CD14-positive monocyte (primary cell): ENCODE measurements around the gene GRIN1. TPM values are rescaled to one million over a fixed set of nuclear protein-coding genes. Genes with fewer than 3 reads are reported as not detected.

Experiments
- DNase-seq, 3 donors: peaks; one replicate each; pipeline ENCODE4 v3.0.0-alpha.2; 2011 to 2022
- H2AFZ ChIP-seq: 2 replicates; pipeline ENCODE4 v1.6.0; 2012; ENCODE audit warnings: mild to moderate bottlenecking, low read depth, low read length, inconsistent platforms; ENCODE audit not compliant: insufficient read depth, poor library complexity, severe bottlenecking
- H3K27ac ChIP-seq, 2 donors: 1 replicate in 1 of 2; 2 replicates in 1 of 2; pipeline ENCODE4 v1.5.1; 2012 to 2013; ENCODE audit warnings: low read length in 2 of 2, control low read depth in 1 of 2, inconsistent platforms in 1 of 2, low read depth in 1 of 2, mild to moderate bottlenecking in 1 of 2
- H3K27me3 ChIP-seq, 2 donors: one replicate each; pipeline versions ENCODE4 v1.6.0 to v1.6.1; 2011 to 2013; ENCODE audit warnings: low read length in 2 of 2; ENCODE audit not compliant: control insufficient read depth in 2 of 2, insufficient read depth in 2 of 2
- H3K36me3 ChIP-seq, 2 donors: replicated peaks in 1 of 2; 1 replicate in 1 of 2; 2 replicates in 1 of 2; pipeline versions ENCODE4 v1.5.1 to v1.6.1; 2012 to 2013; ENCODE audit warnings: low read length in 2 of 2, control low read depth in 1 of 2, inconsistent platforms in 1 of 2, mild to moderate bottlenecking in 1 of 2; ENCODE audit not compliant: insufficient read depth in 2 of 2, control insufficient read depth in 1 of 2
- H3K4me1 ChIP-seq, 2 donors: 1 replicate in 1 of 2; 2 replicates in 1 of 2; pipeline versions ENCODE4 v1.5.1 to v1.6.1; 2012 to 2013; ENCODE audit warnings: low read length in 2 of 2, control low read depth in 1 of 2, inconsistent platforms in 1 of 2, mild to moderate bottlenecking in 1 of 2, moderate library complexity in 1 of 2; ENCODE audit not compliant: insufficient read depth in 2 of 2, control insufficient read depth in 1 of 2
- H3K4me2 ChIP-seq: replicated peaks from 2 replicates; pipeline ENCODE3; 2012; ENCODE audit warnings: low read length, moderate library complexity, mild to moderate bottlenecking; ENCODE audit not compliant: poor library complexity, severe bottlenecking; ENCODE audit errors: extremely low read depth
- H3K4me3 ChIP-seq, 3 experiments: fragments of 200-600 bp in 1 of 3; sonication (generic) in 1 of 3; replicated peaks in 1 of 3; 1 replicate in 2 of 3; 2 replicates in 1 of 3; pipeline ENCODE4 v1.5.1; 2011 to 2013; ENCODE audit warnings: low read length in 3 of 3, mild to moderate bottlenecking in 3 of 3, control low read depth in 2 of 3, low read depth in 2 of 3, inconsistent platforms in 1 of 3, moderate library complexity in 1 of 3
- H3K79me2 ChIP-seq: 2 replicates; pipeline ENCODE4 v1.6.0; 2012; ENCODE audit warnings: mild to moderate bottlenecking, control low read depth, inconsistent platforms, low read length, moderate library complexity; ENCODE audit not compliant: insufficient read depth
- H3K9ac ChIP-seq: 2 replicates; pipeline ENCODE4 v1.6.0; 2017; ENCODE audit warnings: low read length, mild to moderate bottlenecking; ENCODE audit not compliant: insufficient read depth, poor library complexity, severe bottlenecking
- H3K9me3 ChIP-seq, 2 donors: replicated peaks in 1 of 2; 1 replicate in 1 of 2; 2 replicates in 1 of 2; pipeline versions ENCODE4 v1.5.1 to v1.6.1; 2012 to 2013; ENCODE audit warnings: low read length in 2 of 2, control low read depth in 1 of 2; ENCODE audit not compliant: control insufficient read depth in 1 of 2, insufficient read depth in 1 of 2
- H4K20me1 ChIP-seq: 2 replicates; pipeline ENCODE4 v1.6.0; 2012; ENCODE audit warnings: mild to moderate bottlenecking, low read length, control low read depth, moderate library complexity; ENCODE audit not compliant: insufficient read depth
- H3K27ac Mint-ChIP-seq, 7 donors: one replicate each; pipeline ENCODE4 v1.8.0; 2020; ENCODE audit warnings: mild to moderate bottlenecking in 7 of 7, mixed read lengths in 7 of 7, moderate library complexity in 6 of 7, inconsistent platforms in 2 of 7
- H3K27me3 Mint-ChIP-seq, 3 donors: one replicate each; pipeline ENCODE4 v1.8.0; 2021 to 2022; ENCODE audit warnings: low read depth in 3 of 3, mild to moderate bottlenecking in 3 of 3, mixed read lengths in 3 of 3, moderate library complexity in 3 of 3, inconsistent platforms in 1 of 3
- H3K36me3 Mint-ChIP-seq, 2 donors: one replicate each; pipeline ENCODE4 v1.8.0; 2020; ENCODE audit warnings: mixed read lengths in 2 of 2, inconsistent platforms in 1 of 2, mild to moderate bottlenecking in 1 of 2
- H3K4me1 Mint-ChIP-seq: one replicate; pipeline ENCODE4 v1.8.0; 2020; ENCODE audit warnings: mild to moderate bottlenecking, mixed read lengths
- H3K4me3 Mint-ChIP-seq, 2 donors: one replicate each; pipeline ENCODE4 v1.8.0; 2020; ENCODE audit warnings: mild to moderate bottlenecking in 2 of 2, mixed read lengths in 2 of 2, moderate library complexity in 1 of 2
- H3K9me3 Mint-ChIP-seq, 7 donors: one replicate each; pipeline ENCODE4 v1.8.0; 2020 to 2022; ENCODE audit warnings: mixed read lengths in 7 of 7, mild to moderate bottlenecking in 6 of 7, moderate library complexity in 6 of 7, inconsistent platforms in 2 of 7
- CTCF ChIP-seq: fragments of 200-600 bp; IDR thresholded peaks from one replicate; pipeline ENCODE4 v1.8.0; 2022; ENCODE audit warnings: antibody characterized with exemption, mild to moderate bottlenecking
- WGBS: methylation state at CpG from one replicate; pipeline ENCODE4 v1.1.5; 2013; ENCODE audit warnings: missing lambda C conversion rate; ENCODE audit not compliant: insufficient coverage; 5-methylcytosine and 5-hydroxymethylcytosine counted together
- intact Hi-C, 2 donors: fragments of 100-400 bp; cut with micrococcal nuclease; formaldehyde crosslinking; loops; one replicate each; pipeline versions ENCODE4 v1.15.0 to v1.15.1; 2023
- polyA plus RNA-seq, 3 donors: library from polyadenylated mRNA; depleted of rRNA in 1 of 3; unstranded in 2 of 3; stranded (reverse) in 1 of 3; fragments of 300-500 nt in 2 of 3; fragments of >200 nt in 1 of 3; fragmentation: Illumina TruSeq in 2 of 3; gene quantifications; 1 replicate in 2 of 3; 2 replicates in 1 of 3; pipeline ENCODE4 v1.2.3, GENCODE V29; 2012 to 2021

The GRIN1 gene
- polyA plus RNA-seq, 3 donors: not detected

DNA sequence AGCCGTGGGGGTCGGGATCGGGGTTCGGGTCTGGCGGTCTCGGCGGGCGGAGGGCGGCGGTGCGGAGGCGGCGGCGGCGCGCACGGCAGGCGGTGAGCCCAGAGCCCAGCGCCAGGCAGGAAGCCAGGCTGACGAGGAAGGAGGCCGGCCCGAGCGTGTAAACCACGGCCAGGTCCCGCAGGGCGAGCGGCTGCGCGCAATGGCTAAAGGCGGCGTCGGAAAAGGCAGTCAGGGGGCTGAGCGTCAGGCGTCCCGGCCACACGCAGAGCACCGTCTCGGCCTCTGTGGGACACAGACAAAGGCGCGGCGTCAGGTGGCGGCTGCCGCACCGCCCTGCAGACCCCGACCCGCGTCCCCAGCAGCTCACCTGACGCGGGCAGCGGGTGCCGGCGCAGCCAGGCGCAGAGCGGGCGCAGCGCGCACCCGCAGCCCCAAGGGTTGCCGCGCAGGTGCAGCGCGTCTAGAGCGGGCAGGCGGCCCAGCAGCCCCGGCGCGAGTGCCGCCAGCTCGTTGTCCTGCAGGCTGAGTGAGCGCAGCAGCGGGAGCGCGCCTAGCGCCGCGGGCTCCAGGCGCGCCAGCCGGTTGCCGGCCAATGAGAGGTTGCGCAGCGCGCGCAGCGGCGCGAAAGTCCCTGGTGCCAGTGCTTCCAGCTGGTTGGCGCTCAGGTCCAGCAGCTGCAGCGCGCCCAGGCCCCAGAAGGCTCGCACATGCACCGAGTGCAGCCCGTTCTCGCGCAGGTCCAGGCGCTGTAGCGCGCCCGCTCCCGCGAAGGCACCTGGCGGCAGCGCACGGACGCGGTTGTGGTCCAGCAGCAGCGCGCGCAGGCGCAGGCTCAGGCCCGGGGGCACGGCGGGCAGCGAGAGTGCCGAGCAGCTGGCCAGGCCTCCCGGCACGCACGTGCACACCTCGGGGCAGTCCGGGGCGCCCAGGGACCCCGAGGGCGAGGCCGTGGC, 30.2 kb downstream of the GRIN1 start:
- Histone ChIP-seq H4K20me1 (no peaks in the 10 kb centered on the region), H3K4me2 (peak overlapping the region; percentile 30), H3K9me3 (no peaks in the 10 kb centered on the region), H3K79me2 (no peaks in the 10 kb centered on the region), H2AFZ (no peak overlapping the region), H3K27ac (no peak overlapping the region), H3K27me3 (peaks cover 3 to 71% of the 10 kb centered on the region in 2 donors), H3K4me1 (peaks cover 0 to 6% of the 10 kb centered on the region in 2 donors), H3K4me3 (no peak overlapping the region), H3K36me3 (no peaks in the 10 kb centered on the region), H3K9ac (no peak overlapping the region)
- H3K9me3 Mint-ChIP-seq: peaks cover 0 to 4% (median 0%) of the 10 kb centered on the region in 7 donors
- H3K36me3 Mint-ChIP-seq: no peaks in the 10 kb centered on the region
- H3K27ac Mint-ChIP-seq: no peak overlapping the region
- no peak for TF ChIP-seq CTCF
- intact Hi-C loops: no loop called here
- H3K4me3 Mint-ChIP-seq: peak overlapping the region; percentile 9 to 74
- no peak for DNase-seq
- H3K27me3 Mint-ChIP-seq: peaks cover 47 to 90% (median 77%) of the 10 kb centered on the region in 3 donors
- WGBS: under 1% methylated on average over 124 of the region's 124 CpGs
- no peaks in the 10 kb centered on the region for H3K4me1 Mint-ChIP-seq

- no peaks in the 10 kb centered on the region for H3K79me2 ChIP-seq
- TF ChIP-seq CTCF: no peak
- H2AFZ ChIP-seq: no peak within 1 kb of the TSS
- no peaks in the 10 kb centered on the region for H4K20me1 ChIP-seq
- H3K36me3 ChIP-seq: no peaks in the 10 kb centered on the region
- no peak within 1 kb of the TSS for H3K27ac ChIP-seq
- peak within 1 kb of the TSS; percentile 30 for H3K4me2 ChIP-seq
- H3K4me3 Mint-ChIP-seq: peak within 1 kb of the TSS; percentile 9 to 74
- no peaks in the 10 kb centered on the region for H3K4me1 Mint-ChIP-seq
- no peaks in the 10 kb centered on the region for H3K36me3 Mint-ChIP-seq
- 15% methylated on average over 39 of the region's 41 CpGs for WGBS
- peak within 1 kb of the TSS in 1 of 7 donors; percentile 72 for H3K27ac Mint-ChIP-seq
- H3K9me3 ChIP-seq: no peaks in the 10 kb centered on the region
- intact Hi-C loops: no loop called here
- H3K27me3 ChIP-seq: peaks cover 3 to 63% of the 10 kb centered on the region in 2 donors
- H3K4me3 ChIP-seq: no peak within 1 kb of the TSS
- H3K9me3 Mint-ChIP-seq: peaks cover 0 to 4% (median 0%) of the 10 kb centered on the region in 7 donors
- H3K9ac ChIP-seq: no peak within 1 kb of the TSS
- H3K4me1 ChIP-seq: peaks cover 0 to 6% of the 10 kb centered on the region in 2 donors
- DNase-seq: no peak
- H3K27me3 Mint-ChIP-seq: peaks cover 43 to 87% (median 74%) of the 10 kb centered on the region in 3 donors
Measured at GRCh38 chr9:137169896-137170358, 31.0 kb downstream of the GRIN1 start, which contains the start of gene LRRC26. Gene LRRC26, minus strand, starts transcription at chr9:137170051. Its CDS starts 108 bp downstream, at chr9:137169943.
